ENCODE results near the gene MT3.

The MT3 gene

GRCh38 chr16:56600398-56600999, 11.2 kb downstream of the MT3 start:
- H3K27me3 ChIP-seq (ENCODE audit: insufficient read depth, insufficient read length), result no peaks in the 10 kb centered on the region
- H3K9ac ChIP-seq (ENCODE audit: insufficient read length, low read depth), result no peak overlapping the region
- H3K4me3 ChIP-seq (ENCODE audit: insufficient read length, low read depth), result no peak overlapping the region
- no peak for TF ChIP-seq SUZ12 (IDR thresholded peaks at IDR 0.05; ENCODE audit: extremely low read depth, insufficient read depth, insufficient read length)
- TF ChIP-seq ZNF274 (IDR thresholded peaks at IDR 0.05; ENCODE audit: low read depth, low read length), result no peak
- no peak for TF ChIP-seq YY1 (IDR thresholded peaks at IDR 0.05; ENCODE audit: insufficient read depth, insufficient read length)
- no peaks in the 10 kb centered on the region for H3K36me3 ChIP-seq (ENCODE audit: insufficient read depth, insufficient read length, low read length)
- no peaks in the 10 kb centered on the region for H3K9me3 ChIP-seq (ENCODE audit: insufficient read depth, low read length)
- H3K4me1 ChIP-seq (ENCODE audit: insufficient read depth, insufficient read length), result peaks cover 2% of the 10 kb centered on the region
- DNase-seq (ENCODE audit: low read depth, low spot score), result no peak

- DNase-seq (ENCODE audit: low read depth, low spot score), result no peak
These were observed 12.0 kb downstream of the MT3 start for GRCh38 chr16:56601325-56601724.

GRCh38 chr16:56603589-56603988, 14.3 kb downstream of the MT3 start:
- TF ChIP-seq SUZ12 (IDR thresholded peaks at IDR 0.05; ENCODE audit: extremely low read depth, insufficient read depth, insufficient read length), result no peak
- TF ChIP-seq YY1 (IDR thresholded peaks at IDR 0.05; ENCODE audit: insufficient read depth, insufficient read length), result no peak
- no peak for TF ChIP-seq ZNF274 (IDR thresholded peaks at IDR 0.05; ENCODE audit: low read depth, low read length)
- Histone ChIP-seq H3K27me3 (ENCODE audit: insufficient read depth, insufficient read length) (no peaks in the 10 kb centered on the region), H3K4me3 (ENCODE audit: insufficient read length, low read depth) (no peak overlapping the region), H3K36me3 (ENCODE audit: insufficient read depth, insufficient read length, low read length) (no peaks in the 10 kb centered on the region), H3K4me1 (ENCODE audit: insufficient read depth, insufficient read length) (peaks cover 6% of the 10 kb centered on the region), H3K9ac (ENCODE audit: insufficient read length, low read depth) (no peak overlapping the region), H3K9me3 (ENCODE audit: insufficient read depth, low read length) (no peaks in the 10 kb centered on the region)
- DNase-seq (ENCODE audit: low read depth, low spot score), result no peak

More at GRCh38 chr16:56601325-56601724, 12.0 kb downstream of the MT3 start:
- TF ChIP-seq ZNF274 (IDR thresholded peaks at IDR 0.05; ENCODE audit: low read depth, low read length) (no peak), SUZ12 (IDR thresholded peaks at IDR 0.05; ENCODE audit: extremely low read depth, insufficient read depth, insufficient read length) (no peak), YY1 (IDR thresholded peaks at IDR 0.05; ENCODE audit: insufficient read depth, insufficient read length) (no peak)
- Histone ChIP-seq H3K36me3 (ENCODE audit: insufficient read depth, insufficient read length, low read length) (no peaks in the 10 kb centered on the region), H3K9ac (ENCODE audit: insufficient read length, low read depth) (no peak overlapping the region), H3K9me3 (ENCODE audit: insufficient read depth, low read length) (no peaks in the 10 kb centered on the region), H3K27me3 (ENCODE audit: insufficient read depth, insufficient read length) (no peaks in the 10 kb centered on the region), H3K4me1 (ENCODE audit: insufficient read depth, insufficient read length) (peaks cover 2% of the 10 kb centered on the region), H3K4me3 (ENCODE audit: insufficient read length, low read depth) (no peak overlapping the region)

- no peak for DNase-seq (ENCODE audit: low read depth, low spot score)
- H3K4me1 ChIP-seq (ENCODE audit: insufficient read depth, insufficient read length), result peaks cover 7% of the 10 kb centered on the region
- H3K36me3 ChIP-seq (ENCODE audit: insufficient read depth, insufficient read length, low read length), result peaks cover 6% of the 10 kb centered on the region
- H3K9me3 ChIP-seq (ENCODE audit: insufficient read depth, low read length), result no peaks in the 10 kb centered on the region
- no peak overlapping the region for H3K9ac ChIP-seq (ENCODE audit: insufficient read length, low read depth)
- H3K4me3 ChIP-seq (ENCODE audit: insufficient read length, low read depth), result no peak overlapping the region
- H3K27me3 ChIP-seq (ENCODE audit: insufficient read depth, insufficient read length), result no peaks in the 10 kb centered on the region
- TF ChIP-seq SUZ12 (IDR thresholded peaks at IDR 0.05; ENCODE audit: extremely low read depth, insufficient read depth, insufficient read length), result no peak
- TF ChIP-seq ZNF274 (IDR thresholded peaks at IDR 0.05; ENCODE audit: low read depth, low read length), result no peak
- no peak for TF ChIP-seq YY1 (IDR thresholded peaks at IDR 0.05; ENCODE audit: insufficient read depth, insufficient read length)
These were observed 15.6 kb downstream of the MT3 start for GRCh38 chr16:56604966-56605365.

- no peak for TF ChIP-seq YY1 (IDR thresholded peaks at IDR 0.05; ENCODE audit: insufficient read depth, insufficient read length)
- TF ChIP-seq SUZ12 (IDR thresholded peaks at IDR 0.05; ENCODE audit: extremely low read depth, insufficient read depth, insufficient read length), result no peak
- TF ChIP-seq ZNF274 (IDR thresholded peaks at IDR 0.05; ENCODE audit: low read depth, low read length), result no peak
- peaks cover 6% of the 10 kb centered on the region for H3K36me3 ChIP-seq (ENCODE audit: insufficient read depth, insufficient read length, low read length)
- peaks cover 12% of the 10 kb centered on the region for H3K4me1 ChIP-seq (ENCODE audit: insufficient read depth, insufficient read length)
- no peak overlapping the region for H3K9ac ChIP-seq (ENCODE audit: insufficient read length, low read depth)
- H3K4me3 ChIP-seq (ENCODE audit: insufficient read length, low read depth), result no peak overlapping the region
- DNase-seq (ENCODE audit: low read depth, low spot score), result no peak
- H3K9me3 ChIP-seq (ENCODE audit: insufficient read depth, low read length), result no peaks in the 10 kb centered on the region
- H3K27me3 ChIP-seq (ENCODE audit: insufficient read depth, insufficient read length), result no peaks in the 10 kb centered on the region
These were observed 16.1 kb downstream of the MT3 start for GRCh38 chr16:56605475-56605874.

GRCh38 chr16:56606071-56606475, 16.7 kb downstream of the MT3 start:
- no peak overlapping the region for H3K9ac ChIP-seq (ENCODE audit: insufficient read length, low read depth)
- no peaks in the 10 kb centered on the region for H3K9me3 ChIP-seq (ENCODE audit: insufficient read depth, low read length)
- no peak overlapping the region for H3K4me3 ChIP-seq (ENCODE audit: insufficient read length, low read depth)
- TF ChIP-seq YY1 (IDR thresholded peaks at IDR 0.05; ENCODE audit: insufficient read depth, insufficient read length) (no peak), ZNF274 (IDR thresholded peaks at IDR 0.05; ENCODE audit: low read depth, low read length) (no peak), SUZ12 (IDR thresholded peaks at IDR 0.05; ENCODE audit: extremely low read depth, insufficient read depth, insufficient read length) (no peak)
- no peak for DNase-seq (ENCODE audit: low read depth, low spot score)
- H3K36me3 ChIP-seq (ENCODE audit: insufficient read depth, insufficient read length, low read length), result peaks cover 6% of the 10 kb centered on the region
- peaks cover 17% of the 10 kb centered on the region for H3K4me1 ChIP-seq (ENCODE audit: insufficient read depth, insufficient read length)
- H3K27me3 ChIP-seq (ENCODE audit: insufficient read depth, insufficient read length), result no peaks in the 10 kb centered on the region

- DNase-seq (ENCODE audit: low read depth, low spot score), result no peak
- TF ChIP-seq ZNF274 (IDR thresholded peaks at IDR 0.05; ENCODE audit: low read depth, low read length) (no peak), SUZ12 (IDR thresholded peaks at IDR 0.05; ENCODE audit: extremely low read depth, insufficient read depth, insufficient read length) (no peak), YY1 (IDR thresholded peaks at IDR 0.05; ENCODE audit: insufficient read depth, insufficient read length) (no peak)
- Histone ChIP-seq H3K4me1 (ENCODE audit: insufficient read depth, insufficient read length) (peaks cover 17% of the 10 kb centered on the region), H3K9ac (ENCODE audit: insufficient read length, low read depth) (no peak overlapping the region), H3K27me3 (ENCODE audit: insufficient read depth, insufficient read length) (no peaks in the 10 kb centered on the region), H3K4me3 (ENCODE audit: insufficient read length, low read depth) (no peak overlapping the region), H3K9me3 (ENCODE audit: insufficient read depth, low read length) (no peaks in the 10 kb centered on the region), H3K36me3 (ENCODE audit: insufficient read depth, insufficient read length, low read length) (peaks cover 6% of the 10 kb centered on the region)
These were observed 17.3 kb downstream of the MT3 start for GRCh38 chr16:56606476-56607108.

All from NT2/D1 (cell line).